Stimulated activated CD4-positive, alpha-beta T cell treated with anti-CD3 and anti-CD28 coated beads, Interleukin-1b, Interleukin-23, amount 100 ng/mL, for 24 hours (primary cell): Measurements from ENCODE around the gene FAM219A.
"Not testable (repeated sequence)": the region's sequence is repeated elsewhere in the genome, so short reads cannot be mapped to it uniquely, and the experiment has no call there.

Experiments used
- DNase-seq, 4 experiments: peaks; one replicate each; pipeline ENCODE4 v3.0.0-alpha.2; 2020; ENCODE audit warnings: low read depth in 4 of 4, low spot score in 1 of 4

The FAM219A gene

DNA sequence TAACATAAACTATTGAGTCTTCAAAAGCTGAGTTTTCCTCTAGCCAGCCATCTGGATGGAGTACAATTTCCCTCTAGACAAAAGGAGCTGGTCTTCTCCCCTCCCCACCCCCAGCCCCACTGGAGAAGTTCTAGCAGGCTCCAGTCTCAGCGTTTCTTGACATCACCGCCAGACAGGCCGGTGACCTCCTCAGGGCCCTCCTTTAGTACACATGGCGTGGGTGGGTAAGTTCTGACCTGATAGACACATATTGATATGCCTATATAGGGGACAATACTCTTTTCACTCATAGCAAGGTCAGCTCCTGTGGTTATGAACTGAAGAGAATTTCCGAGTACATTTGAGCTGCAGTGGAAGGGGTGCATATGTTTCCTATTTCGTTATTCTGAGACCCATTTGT is 27.5 kb upstream of the FAM219A start:
- DNase-seq, result no peak

DNA sequence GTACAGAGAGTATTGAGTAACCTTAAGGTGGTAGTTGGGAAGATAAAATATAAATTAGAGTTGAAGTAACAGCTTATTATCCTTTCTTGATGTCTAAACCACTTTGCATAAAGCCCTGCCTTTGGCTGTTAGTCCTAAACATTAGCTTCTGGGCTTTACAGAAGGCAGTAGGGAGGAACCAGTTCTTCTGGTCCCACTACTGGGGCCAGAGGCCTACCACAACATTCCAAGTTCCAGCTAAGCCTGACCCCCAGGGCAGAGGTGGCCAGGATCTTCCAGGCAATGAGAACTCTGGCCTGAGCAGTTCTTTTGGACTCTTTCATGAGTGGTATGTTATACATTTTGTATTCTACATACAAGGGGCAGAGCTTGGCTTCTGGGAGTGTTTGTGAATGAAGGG is 26.3 kb upstream of the FAM219A start:
- DNase-seq, result no peak

DNA sequence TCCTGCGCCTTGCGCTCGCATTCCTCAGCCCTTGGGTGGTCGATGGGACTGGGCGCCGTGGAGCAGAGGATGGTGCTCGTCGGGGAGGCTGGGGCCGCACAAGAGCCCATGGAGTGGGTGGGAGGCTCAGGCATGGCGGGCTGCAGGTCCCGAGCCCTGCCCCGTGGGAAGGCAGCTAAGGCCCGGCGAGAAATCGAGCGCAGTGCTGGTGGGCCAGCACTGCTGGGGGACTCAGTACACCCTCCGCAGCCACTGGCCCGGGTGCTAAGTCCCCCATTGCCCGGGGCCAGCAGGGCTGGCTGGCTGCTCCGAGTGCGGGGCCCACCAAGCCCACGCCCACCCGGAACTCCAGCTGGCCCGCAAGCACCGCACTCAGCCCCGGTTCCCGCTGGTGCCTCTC is 24.4 kb upstream of the FAM219A start:
- not testable (repeated sequence) for DNase-seq

DNA sequence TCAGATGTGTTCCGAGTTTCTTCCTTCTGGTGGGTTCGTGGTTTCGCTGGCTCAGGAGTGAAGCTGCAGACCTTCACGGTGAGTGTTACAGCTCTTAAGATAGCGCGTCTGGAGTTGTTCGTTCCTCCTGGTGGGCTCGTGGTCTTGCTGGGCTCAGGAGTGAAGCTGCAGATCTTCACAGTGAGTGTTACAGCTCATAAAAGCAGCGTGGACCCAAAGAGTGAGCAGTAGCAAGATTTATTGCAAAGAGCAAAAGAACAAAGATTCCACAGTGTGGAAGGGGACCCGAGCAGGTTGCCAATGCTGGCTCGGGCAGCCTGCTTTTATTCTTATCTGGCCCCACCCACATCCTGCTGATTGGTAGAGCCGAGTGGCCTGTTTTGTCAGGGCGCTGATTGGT is 23.2 kb upstream of the FAM219A start:
- not testable (repeated sequence) for DNase-seq

DNA sequence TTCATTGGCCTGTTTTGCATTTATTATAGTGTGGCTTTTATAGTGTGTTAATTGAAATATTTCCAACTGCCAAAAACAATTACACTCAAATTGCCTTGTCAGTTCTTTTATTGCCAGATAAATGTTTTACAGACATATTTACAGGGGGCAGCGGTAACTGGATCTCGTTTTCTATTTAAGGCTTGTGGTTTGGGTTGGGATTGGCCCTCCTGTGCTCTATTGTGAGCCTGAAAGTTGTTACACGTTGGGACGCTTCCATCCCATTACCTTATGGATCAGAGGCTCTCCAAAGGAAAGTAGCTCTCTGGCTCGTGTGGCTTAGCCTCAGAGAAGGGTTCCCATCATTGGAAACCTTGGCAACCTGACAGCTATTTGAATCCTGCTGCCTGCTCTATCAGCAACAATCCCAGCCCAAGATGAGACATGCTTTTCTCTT is 21.1 kb upstream of the FAM219A start:
- no peak for DNase-seq

DNA sequence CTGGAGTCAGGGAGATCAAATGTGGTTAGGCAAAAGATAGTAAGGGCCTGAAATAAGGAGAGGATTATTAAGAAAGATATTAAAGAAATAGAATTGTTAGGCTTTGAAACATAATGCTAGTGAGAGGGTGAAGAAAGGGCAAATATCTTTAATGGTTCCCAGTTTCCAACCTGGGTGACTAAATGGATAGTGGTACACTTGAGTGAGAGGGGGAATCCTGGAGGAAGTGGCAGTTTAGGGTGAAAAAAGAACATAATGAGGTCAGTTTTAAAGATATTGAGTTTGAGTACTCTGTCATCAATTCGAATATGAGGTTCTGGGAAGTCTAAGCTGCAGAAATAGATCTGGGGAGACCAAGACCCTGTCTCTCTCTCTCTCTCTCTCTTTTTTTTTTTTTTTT is 19.2 kb upstream of the FAM219A start:
- DNase-seq, result no peak

DNA sequence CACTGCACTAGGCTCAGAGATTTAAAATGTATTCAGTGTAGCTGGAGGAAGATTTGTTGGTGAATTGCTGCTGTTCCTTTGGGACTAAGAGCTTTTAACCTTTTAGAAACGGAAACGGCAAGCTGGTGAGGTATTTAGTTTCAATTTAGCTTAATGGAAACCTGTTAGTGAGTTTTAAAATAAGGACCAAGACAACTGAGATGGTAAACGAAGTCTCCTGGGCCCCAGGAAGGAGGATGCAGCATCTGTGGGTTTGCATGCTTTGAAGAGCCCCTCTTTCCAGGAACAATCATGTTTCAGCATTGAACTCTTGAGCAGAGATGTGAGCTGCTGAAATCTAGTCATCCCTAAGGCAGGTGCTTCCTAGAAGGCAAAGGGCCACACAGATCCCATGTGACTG is 16.7 kb upstream of the FAM219A start:
- no peak for DNase-seq

DNA sequence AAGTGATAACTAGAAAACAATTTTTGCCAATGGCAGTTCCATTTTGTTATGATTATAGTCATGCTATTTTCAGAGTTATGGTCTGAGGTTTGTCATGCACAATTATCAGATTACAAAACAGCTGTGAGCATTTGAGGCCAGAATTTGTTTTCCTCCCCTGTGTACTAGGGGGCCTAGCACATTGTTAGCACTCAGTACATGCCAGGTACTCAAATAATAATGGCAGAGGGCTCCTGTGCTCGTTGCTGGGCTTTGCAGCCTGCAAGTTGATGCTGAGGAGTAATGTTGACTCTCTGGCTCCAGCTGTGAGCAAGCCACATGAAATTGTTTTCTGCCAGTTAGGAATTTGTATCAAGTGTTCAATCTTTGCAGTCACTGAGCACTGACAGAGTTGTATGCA is 7.1 kb upstream of the FAM219A start:
- no peak for DNase-seq

DNA sequence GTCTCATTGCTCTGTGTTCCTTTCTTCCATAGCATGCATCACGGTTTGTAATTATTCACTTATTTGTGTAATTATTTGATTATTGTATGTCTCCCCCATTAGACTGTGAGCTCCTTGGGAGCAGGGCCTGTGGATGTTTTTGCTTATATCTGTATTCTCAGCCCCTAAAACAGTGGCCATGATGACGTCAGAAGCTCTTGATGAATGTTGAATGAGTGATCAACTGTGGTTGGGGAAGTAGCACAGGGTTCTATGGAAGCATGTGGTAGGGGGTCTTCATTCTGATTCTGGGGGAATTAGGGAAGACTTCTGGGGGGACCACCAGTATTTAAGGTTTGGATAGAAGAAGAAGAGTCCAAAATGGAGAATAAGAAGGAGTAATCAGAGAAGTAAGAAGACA is 6.2 kb upstream of the FAM219A start:
- DNase-seq, result no peak

DNA sequence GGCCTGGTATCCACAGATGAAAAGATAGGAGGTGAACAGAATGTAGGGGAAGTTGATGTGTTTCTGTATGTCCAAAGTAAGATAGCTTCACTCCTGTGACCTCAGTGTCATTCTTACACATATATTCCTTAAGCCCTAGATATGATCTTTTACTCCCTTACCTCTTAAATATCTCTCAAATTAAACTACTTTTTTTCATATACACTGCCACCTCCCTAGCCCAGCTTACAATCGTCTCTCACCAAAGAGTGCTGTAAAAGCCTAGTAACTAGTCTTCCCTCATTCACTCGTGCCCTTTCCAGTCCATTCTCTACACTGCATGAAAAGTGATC is 5.5 kb upstream of the FAM219A start:
- no peak for DNase-seq

DNA sequence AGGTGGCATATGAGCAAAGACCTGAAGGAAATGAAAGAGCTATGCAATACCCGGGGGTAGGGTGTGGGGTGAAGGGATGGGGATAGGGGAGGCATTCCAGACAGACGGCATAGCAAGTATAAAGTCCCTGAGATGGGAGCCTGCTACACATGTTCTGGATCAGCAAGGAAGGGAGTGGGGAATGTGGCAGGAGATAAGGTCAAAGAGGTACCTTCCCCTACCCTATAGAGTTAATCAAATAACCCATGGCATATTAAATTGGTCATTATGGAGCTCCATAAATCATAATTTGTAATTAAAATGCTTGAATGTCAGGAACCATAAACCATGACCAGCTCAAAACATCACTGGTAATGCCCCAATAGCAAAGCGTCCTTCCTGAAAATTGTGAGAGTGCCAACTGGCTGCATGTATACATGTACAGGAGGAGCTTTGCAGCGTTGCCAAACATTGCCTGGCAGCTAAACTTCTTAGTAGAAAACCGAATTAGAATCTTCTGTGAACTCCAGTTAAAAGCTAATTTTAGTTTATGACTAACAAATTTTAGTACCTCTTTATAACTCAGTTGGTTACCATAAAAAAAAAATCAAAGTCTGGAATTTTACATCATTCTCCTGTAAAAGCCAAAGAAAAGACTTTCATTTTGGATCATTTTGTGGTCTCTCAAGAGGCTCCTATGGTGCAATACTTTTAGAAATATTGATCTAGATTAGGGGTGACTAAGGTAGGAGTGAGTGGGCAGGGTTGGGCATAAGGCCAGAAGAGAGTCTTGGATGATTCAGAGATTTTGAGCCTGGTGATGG is 4.9 kb upstream of the FAM219A start:
- DNase-seq, result peak in 2 of 4 experiments; percentile 26 to 62

DNA sequence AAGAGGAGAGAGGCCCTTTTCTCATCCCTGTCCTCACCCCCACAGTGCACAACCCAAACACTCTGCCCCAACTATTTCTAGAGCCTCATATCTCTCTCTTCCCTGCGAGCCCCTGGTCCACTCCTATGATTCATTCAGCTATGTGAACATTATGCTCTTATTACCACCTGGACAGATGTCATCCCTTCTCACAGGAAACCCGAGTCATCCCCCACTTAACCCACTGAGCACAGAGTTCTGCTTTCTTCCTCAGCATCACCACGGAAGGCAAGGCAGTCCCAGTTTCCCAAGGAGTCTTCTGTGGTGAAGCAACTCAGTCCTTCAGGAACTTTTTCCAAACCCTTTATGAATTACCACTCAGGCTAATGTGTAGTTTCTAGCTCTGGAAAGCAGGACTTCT is 1.6 kb upstream of the FAM219A start:
- DNase-seq, result no peak

DNA sequence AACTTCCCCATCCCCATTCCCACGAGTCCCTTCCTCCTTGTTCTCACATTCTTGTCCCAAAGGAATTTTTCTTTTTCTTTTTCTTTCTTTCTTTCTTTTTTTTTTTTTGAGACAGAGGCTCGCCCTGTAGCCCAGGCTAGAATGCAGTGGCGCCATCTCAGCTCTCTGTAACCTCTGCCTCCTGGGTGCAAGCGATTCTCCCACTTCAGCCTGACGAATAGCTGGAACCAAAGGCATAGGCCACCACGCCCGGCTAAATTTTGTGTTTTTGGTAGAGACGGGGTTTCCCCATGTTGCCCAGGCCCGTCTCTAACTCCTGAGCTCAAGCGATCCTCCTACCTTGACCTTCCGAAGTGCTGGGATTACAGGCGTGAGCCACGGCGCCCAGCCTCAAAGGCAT is 986 bp upstream of the FAM219A start:
- DNase-seq, result no peak

DNA sequence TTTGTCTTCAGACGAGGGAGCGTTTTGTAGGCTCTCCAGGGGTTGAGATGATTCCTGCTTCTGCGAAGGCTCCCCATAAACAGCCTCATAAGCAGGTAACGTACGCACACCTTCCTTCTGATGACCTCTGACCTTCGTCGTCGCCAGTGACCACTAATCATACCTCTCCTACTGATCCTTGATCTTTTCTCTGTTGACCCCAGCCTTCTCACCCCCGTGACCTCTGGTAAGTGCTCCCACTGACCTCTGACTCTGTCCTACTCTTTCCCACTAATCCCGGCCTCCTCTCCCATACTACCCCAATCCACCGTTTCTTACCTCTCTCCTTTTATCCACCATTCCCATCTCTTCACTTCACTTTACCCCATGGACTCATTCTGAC is 580 bp upstream of the FAM219A start:
- no peak for DNase-seq

DNA sequence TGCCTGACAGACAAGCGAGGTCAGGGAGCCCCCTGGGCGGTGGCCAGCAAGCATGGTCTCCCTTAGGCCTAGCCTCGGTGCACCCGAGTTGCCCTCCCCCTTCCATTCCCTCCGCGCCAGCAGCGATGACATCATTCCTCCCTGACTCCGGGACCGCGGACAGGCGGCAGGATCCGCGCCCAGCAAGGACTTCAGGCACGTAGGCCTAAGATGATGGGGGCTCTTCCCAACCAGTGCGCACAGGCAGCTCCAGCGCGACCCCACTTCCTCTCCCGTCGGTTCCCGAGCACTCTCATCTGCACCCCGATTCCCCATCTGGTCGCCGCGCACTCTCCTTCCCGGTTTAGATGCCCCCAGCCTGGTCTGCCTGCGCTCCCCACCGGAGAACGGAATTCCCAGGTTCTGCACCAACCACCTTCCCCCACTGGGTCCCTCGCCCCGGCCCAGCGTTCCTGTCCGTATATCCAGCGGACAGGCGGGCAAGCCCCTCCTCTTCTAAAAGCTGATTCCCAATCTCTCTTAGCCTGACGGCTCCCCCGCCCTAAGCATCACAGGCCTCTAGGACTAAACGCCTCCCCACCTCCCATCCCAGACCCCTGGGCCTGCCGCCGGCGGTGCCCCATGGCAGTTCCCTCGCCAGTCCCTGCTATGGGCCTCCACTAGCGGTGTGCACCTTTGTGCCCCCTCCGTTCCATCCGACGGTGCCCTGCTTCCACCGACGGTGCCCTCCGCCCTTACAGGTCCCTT is 931 bp downstream of the FAM219A start:
- no peak for DNase-seq

DNA sequence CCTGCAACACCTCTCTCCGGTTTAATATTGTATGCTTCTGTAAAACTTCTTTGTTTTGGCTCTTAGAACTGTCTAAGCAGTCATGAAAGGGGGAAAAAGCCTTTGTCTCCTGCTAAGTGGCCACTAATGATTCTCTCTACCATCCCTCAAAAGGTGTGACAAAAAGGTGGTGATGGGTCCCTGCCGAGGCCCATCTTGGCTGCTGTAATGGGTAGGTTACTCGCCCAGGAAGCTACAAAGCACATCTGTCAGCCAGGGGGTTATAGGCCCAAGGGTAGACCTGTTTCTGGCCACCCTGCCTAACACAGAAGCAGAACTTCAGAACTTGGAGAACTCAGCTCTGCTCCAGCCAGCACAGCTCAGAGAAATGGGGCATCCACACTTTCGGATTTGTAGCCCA is 1.6 kb downstream of the FAM219A start:
- no peak for DNase-seq

DNA sequence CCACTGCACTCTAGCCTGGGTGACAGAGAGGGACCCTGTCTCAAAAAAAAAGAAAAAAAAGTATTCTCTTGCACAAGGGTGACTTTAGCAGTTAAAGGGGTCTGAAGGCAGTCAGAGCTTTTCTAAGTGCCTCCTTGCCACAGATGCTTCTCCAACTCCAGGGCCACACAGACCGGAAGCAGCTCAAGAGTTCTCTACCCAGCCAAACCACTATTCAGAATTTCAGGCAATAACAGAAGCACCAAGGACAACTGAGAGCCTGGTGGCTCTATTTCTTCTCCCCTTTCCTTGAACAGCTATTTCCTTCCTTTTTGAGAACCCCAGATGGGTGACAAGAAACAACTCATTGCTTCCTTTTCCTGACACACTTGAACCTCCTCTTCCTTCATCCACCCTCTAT is 2.2 kb downstream of the FAM219A start:
- DNase-seq, result no peak

DNA sequence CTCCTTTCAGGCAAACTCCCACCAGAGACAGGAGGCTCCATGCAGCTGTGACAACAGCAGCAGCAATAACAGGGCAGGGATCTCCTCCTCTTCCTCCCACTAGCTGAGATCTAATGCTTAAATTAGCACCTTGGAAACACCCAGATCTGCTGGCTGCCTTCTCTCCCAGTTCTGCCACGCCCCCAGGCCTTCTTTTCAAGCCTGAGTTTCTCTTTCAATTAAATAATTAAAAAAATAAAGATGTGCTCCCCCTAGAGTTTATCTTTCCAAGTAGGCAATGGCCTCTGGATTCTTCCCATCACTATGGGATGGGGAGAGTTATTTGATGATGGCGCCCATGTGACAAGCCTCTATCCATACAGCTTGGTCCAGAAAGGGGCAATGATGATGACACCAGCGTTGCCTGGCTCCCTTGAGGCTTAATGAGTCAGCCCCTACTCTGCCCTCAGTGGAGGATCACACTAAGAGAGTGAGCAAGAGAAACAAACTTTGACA is 3.8 kb downstream of the FAM219A start:
- no peak for DNase-seq

DNA sequence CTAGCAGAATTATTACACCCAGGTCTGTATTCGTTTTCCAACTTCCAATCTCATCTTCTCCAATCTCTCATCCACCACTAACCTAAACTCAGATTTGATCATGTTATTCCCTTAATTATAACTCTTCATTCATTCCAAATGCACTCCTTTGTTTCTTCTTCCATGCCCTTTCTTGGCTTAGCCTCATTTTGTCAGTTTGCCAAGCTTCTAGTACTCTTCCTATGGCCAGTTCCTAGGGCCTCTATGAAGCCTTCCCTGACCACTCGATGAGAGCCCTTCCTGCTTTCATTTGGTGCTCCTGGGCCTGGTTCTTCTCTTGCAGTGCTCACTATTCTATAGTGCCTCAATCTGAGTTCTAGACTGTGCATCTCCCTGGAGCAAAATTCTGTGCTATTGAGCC is 5.8 kb downstream of the FAM219A start:
- DNase-seq, result no peak

DNA sequence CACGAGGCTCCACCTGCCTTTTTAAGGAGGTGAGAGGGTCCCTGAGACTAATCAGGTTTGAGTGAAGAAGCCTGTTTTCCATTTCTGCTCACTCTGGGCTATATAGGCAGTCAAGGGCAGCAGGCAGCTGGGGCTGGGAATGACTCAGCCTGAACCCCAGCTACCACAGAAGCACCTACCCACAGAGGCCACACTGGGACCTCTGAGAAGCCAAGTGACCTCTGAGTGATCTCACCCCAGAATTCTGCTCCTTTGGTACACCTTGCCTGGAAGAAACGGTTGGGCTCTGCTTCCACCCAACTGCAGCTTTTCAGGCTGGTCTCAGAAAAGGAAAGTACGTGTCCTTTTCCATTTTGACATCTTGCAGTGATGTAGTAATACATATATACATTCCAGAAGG is 6.8 kb downstream of the FAM219A start:
- no peak for DNase-seq

DNA sequence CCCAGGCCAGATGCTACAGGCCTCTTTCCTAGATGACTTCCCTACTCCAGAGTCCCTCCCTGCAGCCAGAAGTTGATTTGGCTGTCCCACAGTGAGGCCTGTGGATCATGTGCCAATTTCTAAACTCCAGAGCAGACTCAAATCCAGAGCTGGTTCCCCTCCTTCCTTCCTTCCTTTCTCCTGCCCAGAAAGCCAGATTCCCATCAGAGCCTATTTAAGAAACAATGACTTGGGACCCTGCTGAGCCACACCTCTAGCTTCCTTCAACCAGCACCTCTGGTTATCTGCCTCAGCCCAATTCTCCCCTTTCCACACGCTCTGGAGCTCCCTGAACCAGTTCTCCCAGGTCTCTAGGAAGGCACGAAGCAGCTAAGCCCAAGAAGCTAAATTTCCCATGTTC is 7.2 kb downstream of the FAM219A start:
- DNase-seq, result no peak

DNA sequence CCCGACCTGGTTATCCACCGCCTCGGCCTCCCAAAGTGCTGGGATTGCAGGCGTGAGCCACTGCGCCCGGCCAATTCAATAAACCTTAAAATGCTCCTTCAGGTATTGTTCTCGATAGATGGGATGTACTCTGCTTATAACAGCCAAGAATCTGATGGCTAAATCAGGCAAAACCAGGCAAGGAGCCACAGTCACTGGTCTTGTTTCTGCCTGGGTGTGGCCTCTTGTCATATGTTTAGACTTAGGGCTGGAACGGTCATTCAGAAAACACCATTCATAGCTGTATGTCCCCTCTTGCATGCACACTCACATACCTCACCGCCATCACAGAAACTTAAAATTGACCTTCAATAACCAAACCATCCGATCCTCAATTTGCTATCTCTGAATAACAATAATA is 7.7 kb downstream of the FAM219A start:
- DNase-seq, result no peak

DNA sequence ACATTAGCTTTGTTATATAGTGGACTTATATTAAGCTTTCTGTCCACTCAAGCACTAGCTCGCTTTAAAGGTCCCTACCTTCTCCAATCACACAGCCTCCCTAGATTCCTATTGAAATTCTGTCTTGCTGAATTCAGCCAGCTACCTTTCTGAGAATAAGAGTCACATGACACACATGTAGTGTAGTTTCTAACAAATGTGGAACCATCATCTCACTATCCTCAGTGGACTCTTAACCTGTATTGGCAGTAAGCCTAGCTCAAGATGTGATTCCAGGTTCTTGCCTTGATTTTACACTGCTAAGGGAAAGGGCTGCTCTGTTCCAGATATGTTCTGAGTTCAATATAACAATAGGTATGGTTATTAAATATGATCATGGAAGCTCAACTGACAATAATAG is 11.4 kb downstream of the FAM219A start:
- DNase-seq, result no peak
